Stomach (tissue), 4 donors: ENCODE results near the gene VSIG10L.

Source experiments
- CTCF ChIP-seq, 7 experiments: fragments of 450-650 bp in 4 of 7; fragments of 200-600 bp in 3 of 7; sonication (generic) in 3 of 7; IDR thresholded peaks; one replicate each; pipeline ENCODE4 v1.5.1; 2016 to 2019; ENCODE audit warnings: antibody characterized with exemption in 7 of 7, control low read depth in 2 of 7, mild to moderate bottlenecking in 1 of 7
- POLR2A ChIP-seq, 4 donors: fragments of 450-650 bp; IDR thresholded peaks; one replicate each; pipeline ENCODE4 v1.6.1; 2016; ENCODE audit warnings: antibody characterized with exemption in 4 of 4, control low read depth in 2 of 4, mild to moderate bottlenecking in 1 of 4, moderate library complexity in 1 of 4
- POLR2AphosphoS5 ChIP-seq, 3 donors: sonication (generic); formaldehyde crosslinking; IDR thresholded peaks; one replicate each; pipeline ENCODE4 v1.6.1; 2016; ENCODE audit warnings: antibody characterized with exemption in 3 of 3

GRCh38 chr19:51320280-51320657 is 21.7 kb downstream of the VSIG10L start:
- TF ChIP-seq CTCF (IDR thresholded peaks at IDR 0.05) = no peak
- TF ChIP-seq POLR2AphosphoS5 (IDR thresholded peaks at IDR 0.05) = no peak
- no peak for TF ChIP-seq POLR2A (IDR thresholded peaks at IDR 0.05)
